RKO (cell line): ENCODE measurements around the gene NELFCD.
"Not testable (repeated sequence)": the region's sequence is repeated elsewhere in the genome, so short reads cannot be mapped to it uniquely, and the experiment has no call there.

ENCODE experiments used
- DNase-seq: peaks from one replicate; pipeline ENCODE4 v3.0.0-alpha.2; 2016; ENCODE audit warnings: low spot score

Gene NELFCD

DNA sequence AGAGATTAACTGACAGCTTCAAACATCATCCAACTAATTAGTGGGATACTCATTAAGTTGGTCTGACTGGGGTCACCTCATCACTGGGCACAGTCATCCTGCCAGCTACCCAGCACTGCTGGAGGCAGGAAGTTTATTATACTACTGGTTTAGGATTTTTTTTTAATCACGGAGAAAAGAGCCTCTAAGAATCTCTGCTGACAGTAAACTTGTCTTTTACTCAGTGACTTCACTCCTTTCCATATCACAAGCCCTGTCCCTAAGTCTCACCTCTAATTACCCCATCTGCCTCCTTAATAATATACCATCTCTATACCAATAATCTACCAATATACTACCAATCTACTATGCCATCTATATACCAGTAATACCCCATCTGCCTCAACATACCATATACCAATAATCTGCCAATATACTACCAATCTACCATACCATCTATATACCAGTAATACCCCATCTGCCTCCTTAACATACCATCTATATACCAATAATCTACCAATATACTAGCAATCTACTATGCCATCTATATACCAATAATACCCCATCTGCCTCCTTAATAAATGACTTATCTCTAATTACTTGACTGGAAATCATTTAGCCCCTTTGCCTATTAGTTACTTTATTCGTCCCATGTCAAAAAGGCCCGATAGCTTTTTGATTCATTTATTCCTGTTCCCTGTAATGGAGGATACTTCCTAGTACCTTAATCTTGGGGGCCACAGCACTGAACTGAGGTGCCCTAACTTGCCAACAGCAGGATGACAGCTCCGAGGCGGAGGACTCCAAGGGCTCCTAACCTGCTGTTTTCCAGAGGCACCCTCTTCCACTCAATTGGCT lies 46.1 kb downstream of the NELFCD start:
- DNase-seq, result no peak

DNA sequence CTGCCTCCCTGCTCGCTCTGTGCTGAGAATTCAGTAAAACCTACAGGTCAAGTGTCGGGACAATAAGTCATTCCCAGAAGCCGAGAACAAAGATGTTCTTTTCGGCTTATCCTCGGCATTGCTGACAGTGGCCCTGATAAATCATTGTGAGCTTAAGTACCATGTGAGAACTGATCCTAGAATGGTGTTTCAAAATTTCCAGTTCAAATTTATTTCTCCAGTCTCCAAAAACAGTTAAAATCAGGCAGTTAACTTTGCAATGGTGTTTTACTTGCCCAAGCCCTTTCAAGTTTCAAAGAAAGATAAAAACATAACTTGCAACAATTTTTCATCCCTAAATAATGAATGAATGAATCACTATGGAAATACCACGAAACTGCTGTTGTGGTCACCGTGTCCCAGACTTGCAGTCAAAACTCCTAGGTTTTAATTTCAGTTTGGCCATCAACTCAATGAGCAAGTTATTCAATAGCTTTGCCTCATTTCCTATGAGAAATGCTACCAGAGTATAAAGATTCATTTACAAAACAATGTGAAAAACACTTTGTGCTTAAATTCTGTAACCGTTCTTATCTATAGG lies 46.8 kb downstream of the NELFCD start:
- peak; percentile 23 for DNase-seq

DNA sequence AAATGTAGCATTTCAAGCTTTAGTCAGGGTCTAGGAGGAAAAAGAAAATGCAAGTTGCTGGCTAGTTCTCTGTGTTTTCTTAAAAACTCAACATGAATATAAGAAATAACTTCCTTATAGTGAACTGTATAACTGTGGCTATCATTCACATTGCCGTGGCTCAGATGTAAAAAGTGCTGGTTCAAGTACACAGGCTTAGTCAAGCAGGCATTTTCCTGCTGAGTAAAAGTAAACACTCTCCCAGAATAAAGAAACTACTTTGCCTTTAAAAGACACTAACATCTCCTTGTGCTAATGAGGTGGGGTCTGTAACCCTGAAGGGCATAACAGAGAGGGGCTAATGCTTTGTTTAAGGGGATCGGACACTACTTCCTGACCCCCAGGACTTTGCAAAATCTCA lies 47.8 kb downstream of the NELFCD start:
- peak; percentile 24 for DNase-seq

DNA sequence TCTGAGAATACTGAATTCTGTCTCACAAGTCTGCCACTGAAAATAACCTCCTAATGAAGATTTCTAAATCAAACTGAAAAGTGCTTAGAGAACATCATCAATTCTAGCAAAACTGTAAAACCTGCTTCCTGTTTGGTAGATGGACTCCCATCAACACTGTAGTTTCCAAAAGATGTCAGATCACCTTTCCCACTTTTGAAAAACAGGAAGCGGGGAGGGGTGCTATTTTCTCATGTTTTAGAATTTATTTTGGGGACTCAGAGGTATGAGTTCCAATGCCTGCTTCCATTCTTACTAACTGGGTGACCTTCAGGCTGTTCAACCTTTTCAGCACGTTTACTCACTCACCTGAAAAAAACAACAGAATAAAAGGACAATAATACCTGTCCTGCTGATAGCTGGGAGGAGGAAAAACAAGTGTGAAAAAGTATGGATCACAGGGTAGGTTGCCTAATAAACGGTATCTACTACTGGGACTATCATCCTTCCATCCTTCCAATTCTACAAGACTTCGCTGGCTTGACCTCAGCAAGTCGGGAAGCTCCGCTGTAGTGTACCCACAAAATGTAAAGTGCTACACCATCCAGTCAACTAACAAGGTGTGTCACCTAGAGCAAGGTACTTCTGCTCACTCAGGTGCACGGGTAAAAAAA lies 50.0 kb downstream of the NELFCD start:
- peak; percentile 24 for DNase-seq

DNA sequence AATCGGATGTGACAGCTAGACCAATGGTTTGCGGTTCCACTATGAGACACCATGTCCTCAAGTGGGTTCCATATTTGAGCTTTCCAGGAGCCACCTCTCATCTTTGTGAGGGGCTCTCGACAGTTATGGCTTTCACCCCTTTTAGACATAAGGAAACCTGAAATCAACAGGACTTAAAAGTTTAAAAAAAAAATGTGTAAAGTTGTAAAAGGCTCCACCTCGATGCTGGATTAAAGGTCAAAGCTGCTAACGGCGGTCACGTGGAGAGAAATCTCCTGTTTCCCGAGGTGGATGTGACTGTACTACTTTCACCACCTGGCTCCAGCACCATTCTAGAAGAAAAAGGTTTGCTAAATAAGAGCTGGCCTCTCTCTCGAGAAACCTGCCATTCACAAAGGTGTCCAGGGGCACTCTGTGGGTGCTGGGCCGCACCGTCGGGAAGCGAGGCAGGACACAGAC lies 50.5 kb downstream of the NELFCD start:
- peak; percentile 33 for DNase-seq

DNA sequence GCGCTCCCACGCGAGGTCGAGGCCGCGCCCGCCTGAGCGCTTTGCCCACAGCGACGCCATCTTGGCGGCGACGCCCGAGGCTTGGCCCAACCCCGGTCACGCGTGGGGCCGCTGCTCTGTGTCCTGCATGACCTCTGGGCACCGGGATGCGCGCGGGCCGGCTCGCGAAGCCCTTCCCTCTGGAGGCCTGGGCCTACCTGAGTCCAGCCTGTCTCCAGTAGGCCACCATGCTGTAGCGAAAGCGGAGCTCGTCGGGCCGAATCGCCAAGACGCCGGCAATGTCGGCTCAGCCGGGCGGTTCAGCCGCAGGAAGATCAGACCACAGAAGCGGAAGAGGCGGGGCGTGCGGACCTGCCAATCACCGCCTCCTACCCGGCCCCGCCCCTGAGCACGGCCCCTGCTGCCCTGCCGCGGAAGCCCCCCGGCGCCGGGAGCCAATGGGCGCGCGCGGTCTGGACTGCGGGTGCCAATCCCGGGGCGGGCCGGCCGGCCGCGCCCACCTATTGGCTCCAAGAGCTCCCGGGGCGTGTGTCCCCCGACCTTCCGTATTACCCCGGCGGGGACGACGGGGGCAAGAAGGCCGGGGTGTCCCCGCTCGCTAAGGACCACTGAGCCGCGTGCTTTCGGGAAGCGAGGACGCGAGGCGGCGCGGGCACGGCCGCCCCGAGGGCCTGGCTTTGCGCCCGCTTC lies 51.1 kb downstream of the NELFCD start, which contains the start of gene ATP5F1E:
Gene ATP5F1E, minus strand, starts transcription at position 313 of the 690 bp plus-strand sequence. Its CDS starts 84 bp downstream, at position 229.
- DNase-seq, result peak; percentile 98

DNA sequence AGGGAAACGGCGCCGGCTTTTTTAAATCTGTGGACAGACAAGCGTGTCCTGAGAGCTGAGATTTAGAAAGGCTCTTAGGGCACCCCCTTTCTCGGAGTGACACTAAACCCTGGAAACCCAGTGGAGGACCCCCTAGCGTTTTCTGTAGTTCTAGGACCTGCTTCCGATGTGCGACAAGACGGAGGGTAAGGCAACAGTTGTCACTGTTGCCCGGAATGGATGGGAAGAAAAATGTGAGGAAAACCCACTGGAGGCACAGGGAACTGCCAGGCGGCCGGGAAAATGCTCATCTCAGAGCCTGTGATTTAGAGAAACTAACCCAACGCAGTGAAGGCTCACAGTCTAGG lies 51.6 kb downstream of the NELFCD start:
- peak; percentile 86 for DNase-seq

DNA sequence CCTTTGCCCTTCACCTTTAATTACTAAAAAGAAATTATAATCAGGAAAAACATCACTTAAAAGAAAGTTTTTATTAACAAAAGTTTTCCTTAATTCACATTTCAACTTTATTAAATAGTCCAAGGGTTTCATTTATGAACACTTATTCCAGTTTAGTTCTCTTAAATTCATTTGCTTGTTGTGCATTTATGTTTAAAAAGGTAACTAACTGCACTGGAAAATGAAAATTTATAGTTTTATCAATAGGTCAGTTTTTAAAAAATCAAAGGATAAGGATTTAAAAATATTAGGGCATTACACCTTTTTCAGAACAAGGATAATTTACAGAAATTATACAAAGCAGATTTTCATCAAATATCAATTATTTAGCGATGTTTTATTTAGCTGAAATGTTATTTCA lies 52.0 kb downstream of the NELFCD start:
- DNase-seq, result no peak

DNA sequence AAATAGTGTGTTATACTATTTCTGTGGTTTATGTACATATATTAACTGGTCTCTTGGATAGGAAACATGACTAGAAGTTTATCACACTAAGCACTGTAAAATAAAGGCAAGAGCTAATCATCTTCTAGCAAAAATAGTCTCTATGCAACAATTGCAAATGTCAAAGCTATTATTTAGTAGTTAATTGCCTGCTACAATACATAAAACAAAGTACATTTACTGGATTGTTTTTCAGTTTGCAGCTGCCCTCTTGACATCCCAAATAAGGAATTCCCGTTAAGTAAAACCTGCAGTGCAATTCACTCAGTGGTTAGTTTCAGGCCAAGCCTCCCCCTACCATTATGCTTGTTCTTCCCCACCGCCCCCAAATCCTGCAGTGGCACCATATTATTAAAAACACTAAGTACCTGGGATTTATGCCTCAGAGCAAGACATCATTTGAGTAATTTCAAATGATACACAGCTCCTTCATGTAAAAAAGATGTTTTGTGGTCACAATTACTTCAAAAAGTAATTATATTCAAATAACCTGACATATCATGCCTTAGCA lies 52.6 kb downstream of the NELFCD start:
- DNase-seq, result no peak

DNA sequence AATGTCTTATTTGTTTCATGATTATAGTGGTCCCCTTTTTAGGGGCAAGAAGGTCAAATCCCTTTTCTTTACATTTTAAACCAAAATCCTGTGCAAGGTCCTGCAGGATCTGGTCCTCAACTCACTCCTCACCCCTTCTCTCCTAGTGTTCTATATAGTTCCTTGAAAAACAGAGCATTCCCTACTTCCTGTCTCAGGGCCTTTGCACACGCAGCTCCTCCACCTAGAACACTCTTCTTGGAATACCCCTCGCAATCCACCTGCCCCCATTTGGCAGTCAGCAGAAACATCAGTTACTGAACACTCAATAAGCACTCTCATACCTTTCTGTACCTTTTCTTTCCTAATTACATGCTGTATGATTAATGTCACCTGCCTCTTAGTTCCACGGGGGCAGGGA lies 54.3 kb downstream of the NELFCD start:
- no peak for DNase-seq

DNA sequence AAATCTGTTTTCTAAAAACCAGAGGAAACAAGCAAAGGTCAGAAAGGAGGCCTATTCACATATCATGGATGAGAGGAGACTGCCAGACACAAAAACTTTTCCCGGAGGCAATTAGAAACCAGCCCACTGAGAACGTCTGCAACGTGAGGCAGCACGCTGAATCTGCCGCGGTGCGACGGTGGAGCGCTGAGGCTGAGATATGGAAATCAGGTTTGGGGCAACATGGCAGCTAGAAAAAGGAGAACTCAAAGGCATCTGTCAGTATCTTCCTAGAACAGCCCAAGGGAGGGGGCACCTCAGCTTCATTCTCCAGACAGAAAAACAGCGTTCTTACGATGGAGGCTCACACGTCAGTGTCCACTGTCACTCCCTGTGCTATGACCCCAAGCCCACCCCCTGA lies 56.3 kb downstream of the NELFCD start:
- no peak for DNase-seq

DNA sequence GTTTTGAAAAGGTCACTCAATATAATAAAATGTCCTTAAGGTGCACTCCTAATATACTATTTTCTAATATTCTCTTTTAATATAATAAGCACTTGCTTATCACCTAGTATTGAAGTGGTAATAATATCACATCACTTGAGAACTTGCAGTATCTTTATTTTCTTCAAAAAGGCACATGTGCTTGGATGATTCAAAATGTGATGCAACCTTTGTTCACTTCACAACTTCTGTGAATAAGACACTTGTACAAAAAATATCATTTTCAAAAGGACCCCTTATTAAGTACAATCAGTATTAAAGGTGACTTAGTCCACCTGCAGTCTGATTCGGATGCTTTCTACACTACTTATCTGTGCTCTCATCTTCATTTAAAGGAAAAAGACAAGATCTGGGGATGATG lies 58.2 kb downstream of the NELFCD start:
- peak; percentile 56 for DNase-seq

DNA sequence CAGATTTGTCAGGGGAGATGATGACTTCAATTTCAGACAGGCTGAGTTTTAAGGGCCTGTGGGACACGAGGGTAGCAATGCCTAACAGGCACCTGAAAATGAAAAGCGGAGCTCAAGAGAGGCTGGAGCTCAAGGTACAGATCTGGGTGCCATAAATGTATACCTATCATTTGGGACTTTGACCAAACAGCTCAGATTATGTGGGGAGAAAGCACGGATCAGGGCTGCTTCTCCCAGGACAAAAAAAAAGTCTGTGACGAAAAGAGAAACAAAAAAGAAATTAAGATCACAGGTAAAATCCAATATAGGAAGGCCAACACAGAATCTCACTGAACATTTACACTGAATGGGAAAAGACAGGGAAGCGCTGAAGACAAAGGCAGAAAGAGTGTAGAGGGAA lies 59.6 kb downstream of the NELFCD start:
- DNase-seq, result no peak

DNA sequence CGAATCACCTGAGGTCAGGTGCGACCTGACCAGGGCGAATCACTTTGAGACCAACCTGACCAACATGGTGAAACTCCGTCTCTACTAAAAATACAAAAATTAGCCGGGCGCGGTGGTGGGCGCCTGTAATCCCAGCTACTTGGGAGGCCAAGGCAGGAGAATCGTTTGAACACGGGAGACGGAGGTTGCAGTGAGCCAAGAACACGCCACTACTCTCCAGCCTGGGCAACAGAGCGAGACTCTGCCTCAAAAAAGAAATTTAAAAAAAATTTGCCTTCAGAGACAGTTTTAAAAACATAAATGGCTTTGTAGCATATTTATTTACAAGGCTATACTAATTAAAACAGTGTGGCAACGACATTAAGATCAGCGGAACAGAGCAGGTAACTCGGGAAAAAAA lies 60.4 kb downstream of the NELFCD start:
- not testable (repeated sequence) for DNase-seq

DNA sequence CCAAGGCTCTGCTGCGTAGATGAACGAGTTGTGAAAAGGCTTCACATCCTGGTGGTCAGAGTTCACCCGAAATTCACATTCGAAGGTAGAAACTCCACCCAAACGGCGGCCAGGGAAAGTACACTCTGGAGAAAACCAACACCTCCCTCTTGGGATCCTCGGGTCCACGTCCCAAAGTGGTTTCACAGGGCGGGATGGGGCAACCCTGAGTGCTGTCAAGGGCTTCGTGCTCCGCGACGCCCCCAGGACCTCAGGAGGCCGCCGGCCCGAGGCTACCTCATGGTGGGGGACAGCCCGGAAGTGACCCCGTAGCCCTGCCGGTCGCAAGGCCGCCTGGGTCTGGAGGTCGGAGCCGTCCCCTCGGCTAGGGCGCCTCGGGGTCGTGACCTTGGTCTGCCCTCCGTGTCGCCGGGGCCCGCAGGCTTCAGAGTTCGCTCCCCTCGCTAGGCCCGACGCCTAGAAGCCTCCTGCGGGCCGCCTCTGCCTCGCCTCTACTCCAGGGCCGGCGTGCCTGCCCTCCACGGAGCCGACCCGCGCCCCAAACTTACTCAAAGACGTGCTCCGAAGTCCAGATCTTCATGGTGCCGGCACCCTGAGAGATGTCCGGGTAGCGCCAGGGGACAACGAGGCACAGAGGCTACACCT lies 61.2 kb downstream of the NELFCD start, which contains the start of gene PRELID3B:
Gene PRELID3B, minus strand, starts transcription at position 636 of the 645 bp plus-strand sequence. Its CDS starts 56 bp downstream, at position 580.
- DNase-seq, result peak; percentile 65

DNA sequence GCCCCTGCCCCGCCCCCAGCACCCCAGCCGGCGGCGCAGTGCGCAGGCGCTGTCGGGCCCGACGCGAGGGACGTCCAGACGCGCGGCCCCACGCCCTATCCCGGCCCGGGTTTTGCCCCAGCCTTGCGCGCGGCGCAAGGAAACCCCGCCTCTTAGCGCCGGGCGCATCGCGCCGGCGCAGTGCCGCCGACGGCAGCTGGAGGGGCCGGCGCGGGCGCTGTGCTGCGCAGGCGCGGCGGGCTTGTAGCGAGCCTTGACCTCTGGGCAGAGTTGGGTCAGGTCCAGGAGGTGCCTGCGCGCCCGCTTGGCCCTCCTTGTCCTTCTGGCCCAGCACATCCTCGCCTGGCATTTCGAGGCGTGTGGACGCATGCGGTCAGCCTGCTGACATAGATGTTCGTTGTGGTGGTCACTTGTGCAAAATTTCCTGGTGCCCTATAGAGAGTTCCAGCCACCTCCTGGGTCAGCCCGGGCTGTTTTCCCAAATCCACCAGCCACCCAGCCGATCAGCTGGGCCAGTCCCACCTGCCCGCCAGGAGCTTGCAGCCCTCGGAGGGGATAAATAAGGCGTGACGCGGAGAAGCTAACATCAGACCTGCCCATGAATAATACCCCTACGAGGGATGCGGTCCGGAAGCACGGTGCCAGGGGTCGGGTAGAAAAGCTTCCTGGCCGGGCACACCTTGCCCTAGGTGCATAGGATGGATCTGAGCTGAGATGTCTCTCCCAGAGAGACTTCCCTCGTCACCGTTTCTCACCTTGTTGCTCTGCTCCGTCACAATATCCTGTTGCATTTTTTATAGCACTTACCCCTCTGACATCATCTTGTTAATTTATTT lies 62.0 kb downstream of the NELFCD start:
- peak; percentile 96 for DNase-seq

DNA sequence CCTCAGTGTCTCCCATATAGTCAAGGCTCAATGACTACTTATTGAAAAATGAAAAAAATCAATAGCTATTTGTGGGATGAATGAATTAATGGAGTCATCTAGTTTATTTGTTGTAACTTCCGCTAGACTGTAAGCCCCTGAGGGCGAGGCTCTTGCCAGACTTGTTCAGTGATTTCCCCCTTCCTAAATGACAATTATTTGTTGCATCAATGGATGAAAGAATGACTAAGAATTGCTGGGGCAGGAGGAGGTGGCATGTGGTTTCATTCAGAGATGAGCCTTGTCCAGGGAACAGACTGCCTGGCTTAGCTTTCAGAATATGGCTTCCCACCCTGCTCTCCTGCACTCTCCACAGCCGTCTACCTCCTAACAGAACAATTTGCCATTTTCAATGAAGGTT lies 62.6 kb downstream of the NELFCD start:
- DNase-seq, result no peak

DNA sequence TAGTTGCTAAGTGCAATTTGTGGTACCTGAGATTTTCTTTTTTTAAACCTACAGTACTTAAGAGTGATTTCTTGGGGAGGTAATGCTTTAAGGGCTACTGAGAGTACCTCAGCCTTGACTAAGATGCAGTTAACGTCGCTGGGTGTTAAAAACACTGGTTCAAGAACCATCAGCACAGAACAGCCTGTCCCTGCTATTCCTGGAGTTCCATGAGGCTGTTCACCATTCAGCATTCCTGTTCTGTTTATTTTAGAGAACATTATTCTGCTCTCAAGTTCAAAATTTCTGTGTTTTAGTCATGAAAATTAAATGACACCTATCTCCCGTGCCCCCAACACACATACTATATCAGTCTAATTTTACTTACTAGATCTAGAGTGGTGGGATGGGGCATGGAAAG lies 63.2 kb downstream of the NELFCD start:
- DNase-seq, result no peak
